ENCODE measurements around the gene VAT1L.

Gene VAT1L

DNA sequence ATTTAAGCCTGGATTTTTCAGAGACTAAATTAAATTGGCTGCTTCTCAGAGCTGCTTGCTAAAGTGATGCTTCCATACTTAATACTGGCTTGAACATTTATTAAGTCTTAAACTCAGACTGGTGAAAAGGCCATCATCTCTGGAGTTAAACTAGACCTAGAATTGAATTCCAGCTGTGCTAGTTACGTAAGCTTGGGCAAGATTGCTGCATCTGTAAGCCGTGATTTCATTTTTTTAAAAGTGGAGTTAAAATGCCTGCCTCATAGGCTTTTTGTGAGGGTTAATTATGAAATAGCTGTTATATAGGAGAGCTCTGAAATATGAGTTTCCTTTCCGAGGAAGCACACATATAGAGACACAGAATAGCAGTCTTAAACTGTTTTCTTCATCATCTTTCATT, 84.7 kb downstream of the VAT1L start:
- DNase-seq, result no peak

GRCh38 chr16:77874347-77874746, 86.0 kb downstream of the VAT1L start:
- no peak for DNase-seq

- no peak for DNase-seq
These were observed 88.4 kb downstream of the VAT1L start for GRCh38 chr16:77876776-77877175.

GRCh38 chr16:77877712-77878347, 89.5 kb downstream of the VAT1L start:
- no peak for DNase-seq

GRCh38 chr16:77881355-77882030, 93.1 kb downstream of the VAT1L start:
- no peak for DNase-seq

DNA sequence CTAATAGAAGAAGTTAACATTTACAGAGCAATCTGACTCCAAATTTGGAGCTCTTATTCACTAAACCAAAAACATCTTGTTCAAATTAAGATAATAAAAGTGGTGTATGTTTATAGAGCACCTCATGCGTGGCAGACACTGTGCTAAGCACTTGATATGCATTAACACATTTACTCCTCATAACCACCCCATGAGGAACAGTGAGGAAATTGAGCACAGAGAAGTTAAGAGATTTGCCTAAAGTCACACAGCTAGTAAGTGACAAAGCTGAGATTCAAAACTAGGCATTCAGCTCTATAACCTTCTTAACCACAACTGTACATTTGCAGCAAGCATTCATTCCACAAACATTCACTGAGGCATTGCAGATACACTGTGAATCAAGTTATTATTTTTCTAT, 94.0 kb downstream of the VAT1L start:
- DNase-seq, result no peak

- no peak for DNase-seq
These were observed 97.4 kb downstream of the VAT1L start for GRCh38 chr16:77885571-77886295.

GRCh38 chr16:77888871-77889270, 100.5 kb downstream of the VAT1L start:
- DNase-seq, result no peak

DNA sequence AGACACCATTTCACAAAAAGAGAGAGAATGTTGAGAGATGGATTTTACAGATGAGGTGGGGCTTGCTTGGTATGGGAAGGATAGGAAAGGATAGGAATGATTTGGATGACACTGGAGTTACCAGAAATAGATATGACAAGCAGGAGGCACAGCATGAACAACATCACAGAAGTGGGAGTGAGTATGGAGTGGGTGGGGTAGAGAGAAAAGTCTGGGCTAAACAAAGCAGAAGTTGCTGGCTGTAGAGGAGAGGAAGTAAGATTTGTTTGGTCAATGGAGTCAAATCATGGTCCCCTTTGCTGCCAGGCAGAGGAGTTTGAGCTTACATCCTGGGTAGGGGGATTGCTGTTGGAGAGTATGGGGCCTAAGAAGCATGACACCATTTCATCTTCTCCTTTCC, 101.7 kb downstream of the VAT1L start:
- no peak for DNase-seq

DNA sequence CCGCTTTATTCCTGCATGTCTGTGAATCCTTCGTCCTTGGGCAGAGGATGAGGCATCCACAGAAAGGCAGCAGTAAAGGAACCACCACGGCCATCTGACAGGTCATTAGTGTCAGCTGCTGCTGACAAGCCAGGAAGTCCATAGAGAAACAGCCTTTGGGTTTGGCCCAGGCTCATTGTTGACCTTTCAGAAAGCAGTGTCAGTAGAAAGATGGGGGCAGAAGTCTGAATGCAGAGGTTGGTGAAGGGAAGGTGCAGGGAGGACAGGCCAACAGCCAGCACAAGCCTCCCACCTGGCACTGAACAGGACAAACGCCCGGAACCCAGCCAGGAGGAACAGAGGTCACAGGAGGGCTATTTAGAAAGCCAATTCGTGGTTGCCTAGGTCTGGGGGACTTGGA, 105.8 kb downstream of the VAT1L start:
- no peak for DNase-seq

DNA sequence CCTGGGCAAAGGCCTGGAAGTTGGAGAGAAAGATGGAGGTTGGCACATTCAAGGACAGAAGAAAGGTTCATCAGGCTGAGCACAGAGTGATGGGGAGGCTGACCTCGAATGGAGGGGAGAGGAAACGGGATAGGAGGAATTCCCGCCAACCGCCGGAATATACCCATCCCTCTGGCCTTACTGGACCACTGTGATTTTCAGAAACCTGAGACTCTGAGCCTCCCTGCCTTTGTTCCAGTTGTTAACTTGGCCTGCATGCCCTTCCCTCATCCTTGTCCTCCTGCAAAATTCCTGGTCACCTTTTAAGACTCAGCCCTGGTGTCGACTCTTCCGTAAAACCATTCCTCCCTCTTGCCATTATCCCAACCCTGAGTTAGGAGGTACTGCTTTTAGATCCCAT, 107.6 kb downstream of the VAT1L start:
- DNase-seq, result no peak

DNA sequence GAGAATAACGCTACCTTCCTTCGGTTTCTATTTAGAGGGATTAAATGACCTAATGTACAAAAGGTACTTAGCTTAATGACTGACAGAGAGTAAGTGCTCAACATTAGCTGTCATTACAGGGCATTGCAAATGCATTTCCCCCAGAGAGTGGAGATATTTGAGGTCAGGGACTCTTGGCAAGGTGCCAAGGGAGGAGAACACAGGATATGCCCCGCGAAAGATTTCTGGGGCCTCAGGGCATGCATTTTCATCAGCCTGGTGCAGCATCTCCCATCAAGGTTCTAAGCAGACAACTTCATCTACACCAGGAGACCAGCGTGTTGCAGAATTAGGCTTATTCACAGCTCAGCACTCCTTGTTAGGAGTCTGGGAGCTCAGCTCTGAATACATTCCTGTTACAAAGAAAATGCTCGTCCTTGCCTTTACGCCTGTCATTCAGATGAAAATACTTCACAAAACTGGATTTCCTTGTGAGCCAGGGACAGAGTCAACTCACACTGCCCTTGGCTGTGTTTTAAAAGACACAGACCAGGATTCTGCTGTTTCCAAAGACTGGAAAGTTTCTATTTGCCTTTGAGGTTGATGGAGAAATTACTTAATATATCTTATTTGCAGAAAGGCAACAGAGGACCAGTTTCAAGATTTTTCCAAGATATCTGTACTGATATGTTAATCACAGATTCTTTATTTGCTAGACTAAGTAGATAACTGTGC, 108.2 kb downstream of the VAT1L start:
- DNase-seq, result peak; percentile 1

DNA sequence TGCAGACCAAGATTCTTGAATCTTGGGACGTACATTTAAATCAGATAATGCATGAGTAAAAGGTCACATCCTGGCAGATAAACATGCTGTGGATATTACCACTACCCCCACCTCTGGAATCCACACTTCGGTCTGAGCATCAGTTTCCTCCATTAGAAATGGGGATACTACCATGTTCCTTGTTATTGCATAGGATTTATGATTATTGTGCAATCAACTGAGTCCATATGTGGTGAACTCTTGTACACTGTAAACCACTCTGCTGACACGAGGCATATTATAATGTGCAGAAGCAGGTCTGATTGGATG, 108.7 kb downstream of the VAT1L start:
- no peak for DNase-seq

DNA sequence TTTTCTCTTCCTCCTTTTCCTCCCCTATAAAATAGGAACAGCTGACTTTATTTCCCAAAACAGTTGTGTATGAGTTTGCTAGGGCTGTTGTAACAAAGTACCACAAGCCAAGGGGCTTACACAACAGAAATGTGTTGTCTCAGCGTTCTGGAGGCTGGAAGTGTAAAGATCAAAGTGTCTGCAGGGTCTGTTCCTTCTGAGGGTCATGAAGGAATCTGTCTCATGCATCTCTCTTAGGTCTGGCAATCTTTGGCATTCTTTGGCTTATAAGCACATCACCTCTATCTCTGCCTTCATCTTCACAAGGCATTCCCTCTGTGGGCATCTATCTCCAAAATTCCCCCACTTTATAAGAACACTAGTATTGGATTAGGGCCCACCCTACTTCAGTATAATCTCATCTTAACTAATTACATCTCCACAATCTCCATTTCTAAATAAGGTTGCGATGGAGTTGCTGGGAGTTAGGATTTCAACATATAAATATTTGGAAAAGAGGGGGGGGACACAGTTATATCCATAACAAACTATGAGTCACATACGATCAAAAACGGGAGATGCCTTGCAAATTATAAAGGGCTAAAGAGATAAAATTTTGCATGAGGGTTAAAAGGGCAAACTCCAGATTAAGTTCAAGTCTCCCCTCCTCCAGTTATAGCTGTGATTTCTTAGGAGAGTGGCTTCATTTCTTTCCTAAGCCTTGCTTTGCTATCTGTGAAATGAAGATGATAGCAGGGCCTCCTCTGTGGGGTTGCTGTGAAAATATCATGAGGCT, 109.7 kb downstream of the VAT1L start:
- no peak for DNase-seq

- no peak for DNase-seq
These were observed 110.4 kb downstream of the VAT1L start for GRCh38 chr16:77898671-77899211.

- no peak for DNase-seq
These were observed 111.1 kb downstream of the VAT1L start for GRCh38 chr16:77899416-77899815.

- DNase-seq, result no peak
These were observed 117.1 kb downstream of the VAT1L start for GRCh38 chr16:77905374-77905920.

- DNase-seq, result no peak
These were observed 121.7 kb downstream of the VAT1L start for GRCh38 chr16:77910021-77910420.

DNA sequence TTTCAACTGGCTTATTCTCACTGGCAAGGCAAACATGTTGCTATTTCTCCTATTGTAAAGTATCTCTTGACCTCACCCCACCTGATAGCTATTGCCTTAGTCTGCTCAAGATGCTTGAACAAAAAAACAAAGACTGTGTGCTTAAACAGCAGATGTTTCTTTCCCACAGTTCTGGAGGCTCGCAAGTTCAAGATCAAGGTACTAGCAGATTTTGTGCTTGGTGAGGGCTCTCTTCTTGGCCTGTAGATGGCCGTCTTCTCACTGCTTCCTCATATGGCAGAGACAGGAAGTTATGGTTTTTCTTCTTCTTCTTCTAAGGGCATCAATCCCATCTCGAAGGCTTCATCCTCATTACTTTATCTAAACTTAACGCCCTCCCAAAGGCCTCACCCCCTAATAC, 124.3 kb downstream of the VAT1L start:
- no peak for DNase-seq

- DNase-seq, result no peak
These were observed 125.4 kb downstream of the VAT1L start for GRCh38 chr16:77913738-77914253.

GRCh38 chr16:77916111-77916510, 127.7 kb downstream of the VAT1L start:
- no peak for DNase-seq

DNA sequence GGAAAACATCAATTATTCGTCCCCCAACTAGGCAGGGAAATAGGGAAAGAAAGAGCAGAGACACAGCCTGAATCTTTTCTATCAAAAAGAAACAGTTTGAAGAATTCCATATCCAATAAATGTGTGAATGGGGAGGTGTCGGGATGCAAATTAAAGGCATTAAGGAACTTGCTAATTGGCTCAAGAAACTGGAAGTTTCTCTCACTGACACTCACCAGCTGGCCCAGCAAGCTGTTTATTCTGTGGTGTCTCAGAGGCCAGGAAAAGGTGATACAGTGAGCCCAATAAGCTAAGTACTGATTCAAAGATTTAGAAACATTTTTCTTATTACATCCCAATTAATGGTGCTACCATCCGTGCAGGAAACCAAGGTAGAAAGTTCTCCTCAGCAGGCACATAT, 129.6 kb downstream of the VAT1L start:
- no peak for DNase-seq

Measured in OCI-M1 (cell line).